Osteocyte (in vitro differentiated cells): ENCODE results near the gene PKNOX2. TPM values are rescaled to one million over a fixed set of nuclear protein-coding genes. Genes with fewer than 3 reads are reported as not detected.

ENCODE experiments used
- DNase-seq: peaks from one replicate; pipeline ENCODE4 v3.0.0; 2021; ENCODE audit warnings: mixed read lengths; ENCODE audit not compliant: unreplicated experiment; ENCODE audit errors: extremely low spot score
- H3K27ac Mint-ChIP-seq: one replicate; pipeline ENCODE4 v1.8.0; 2021; ENCODE audit warnings: mild to moderate bottlenecking, mixed read lengths; ENCODE audit not compliant: unreplicated experiment
- H3K27me3 Mint-ChIP-seq: one replicate; pipeline ENCODE4 v1.8.0; 2021; ENCODE audit warnings: mixed read lengths; ENCODE audit not compliant: unreplicated experiment
- H3K36me3 Mint-ChIP-seq: one replicate; pipeline ENCODE4 v1.8.0; 2021; ENCODE audit warnings: mixed read lengths; ENCODE audit not compliant: unreplicated experiment
- H3K4me1 Mint-ChIP-seq: one replicate; pipeline ENCODE4 v1.8.0; 2021; ENCODE audit warnings: mixed read lengths; ENCODE audit not compliant: unreplicated experiment
- H3K4me3 Mint-ChIP-seq: one replicate; pipeline ENCODE4 v1.8.0; 2021; ENCODE audit warnings: mild to moderate bottlenecking, moderate library complexity, mixed read lengths; ENCODE audit not compliant: unreplicated experiment
- H3K9me3 Mint-ChIP-seq: one replicate; pipeline ENCODE4 v1.8.0; 2021; ENCODE audit warnings: mixed read lengths; ENCODE audit not compliant: unreplicated experiment
- total RNA-seq: library from RNA; stranded (reverse); gene quantifications from 2 replicates; pipeline ENCODE4 v1.2.1, GENCODE V29; 2021
- TF ChIP-seq, protein P1 (sequence below): fragments of 200-600 bp; sonication (generic); IDR thresholded peaks from 2 replicates; pipeline ENCODE4 v1.5.0; 2021; ENCODE audit warnings: antibody characterized with exemption, mild to moderate bottlenecking, moderate library complexity

PKNOX2 gene
- total RNA-seq, 1 donor from 2014 or later = 89.3 TPM

DNA sequence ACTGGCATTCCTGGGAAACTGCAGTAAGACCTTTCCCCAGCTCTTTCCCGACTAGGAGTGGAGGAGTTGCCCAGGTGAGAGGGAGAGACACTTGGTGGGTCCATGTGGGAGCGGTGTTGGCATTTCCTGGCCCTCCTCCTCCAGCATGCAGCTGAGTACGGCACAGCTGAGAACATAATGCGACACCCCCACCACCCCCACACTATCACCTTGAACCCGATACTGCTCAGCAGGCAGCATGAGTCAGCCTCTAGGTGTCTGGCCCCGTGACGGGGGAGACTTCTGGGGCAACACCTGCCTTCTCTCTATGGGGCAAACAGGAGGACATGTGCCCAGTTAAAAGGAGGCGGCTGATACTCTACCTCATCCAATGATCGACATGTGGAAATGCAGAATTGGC is 64.4 kb downstream of the PKNOX2 start:
- peaks cover 31% of the 10 kb centered on the region for H3K36me3 Mint-ChIP-seq
- peaks cover 36% of the 10 kb centered on the region for H3K4me1 Mint-ChIP-seq
- H3K27me3 Mint-ChIP-seq = no peaks in the 10 kb centered on the region
- no peak for DNase-seq
- H3K27ac Mint-ChIP-seq = no peak overlapping the region
- no peaks in the 10 kb centered on the region for H3K9me3 Mint-ChIP-seq
- TF ChIP-seq, protein P1, sequence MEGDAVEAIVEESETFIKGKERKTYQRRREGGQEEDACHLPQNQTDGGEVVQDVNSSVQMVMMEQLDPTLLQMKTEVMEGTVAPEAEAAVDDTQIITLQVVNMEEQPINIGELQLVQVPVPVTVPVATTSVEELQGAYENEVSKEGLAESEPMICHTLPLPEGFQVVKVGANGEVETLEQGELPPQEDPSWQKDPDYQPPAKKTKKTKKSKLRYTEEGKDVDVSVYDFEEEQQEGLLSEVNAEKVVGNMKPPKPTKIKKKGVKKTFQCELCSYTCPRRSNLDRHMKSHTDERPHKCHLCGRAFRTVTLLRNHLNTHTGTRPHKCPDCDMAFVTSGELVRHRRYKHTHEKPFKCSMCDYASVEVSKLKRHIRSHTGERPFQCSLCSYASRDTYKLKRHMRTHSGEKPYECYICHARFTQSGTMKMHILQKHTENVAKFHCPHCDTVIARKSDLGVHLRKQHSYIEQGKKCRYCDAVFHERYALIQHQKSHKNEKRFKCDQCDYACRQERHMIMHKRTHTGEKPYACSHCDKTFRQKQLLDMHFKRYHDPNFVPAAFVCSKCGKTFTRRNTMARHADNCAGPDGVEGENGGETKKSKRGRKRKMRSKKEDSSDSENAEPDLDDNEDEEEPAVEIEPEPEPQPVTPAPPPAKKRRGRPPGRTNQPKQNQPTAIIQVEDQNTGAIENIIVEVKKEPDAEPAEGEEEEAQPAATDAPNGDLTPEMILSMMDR = no peak
- H3K4me3 Mint-ChIP-seq = no peak overlapping the region

GRCh38 chr11:125229916-125230315 is 65.4 kb downstream of the PKNOX2 start:
- TF ChIP-seq, protein P1 = no peak
- DNase-seq = no peak
- peaks cover 31% of the 10 kb centered on the region for H3K36me3 Mint-ChIP-seq
- H3K4me3 Mint-ChIP-seq = no peak overlapping the region
- no peaks in the 10 kb centered on the region for H3K27me3 Mint-ChIP-seq
- H3K4me1 Mint-ChIP-seq = peaks cover 30% of the 10 kb centered on the region
- no peak overlapping the region for H3K27ac Mint-ChIP-seq
- H3K9me3 Mint-ChIP-seq = no peaks in the 10 kb centered on the region

DNA sequence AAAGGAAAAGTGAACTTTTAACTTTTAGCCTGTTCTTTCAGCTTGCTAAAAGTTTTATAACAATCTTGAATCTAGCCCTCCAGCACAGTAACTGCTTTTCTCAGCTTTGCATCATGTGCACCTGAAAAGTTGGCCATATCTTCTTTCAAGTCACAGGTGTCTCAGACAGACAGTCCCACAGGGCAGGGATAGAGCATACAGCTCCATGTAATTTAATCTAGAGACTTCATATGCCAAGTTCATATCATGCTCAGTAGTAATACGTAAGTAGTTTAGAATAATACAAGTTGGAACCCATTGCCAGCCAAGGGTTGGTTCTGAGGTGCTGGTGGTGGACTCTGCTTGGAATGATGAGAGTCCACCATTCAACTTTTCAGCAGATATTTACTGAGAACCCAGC is 68.6 kb downstream of the PKNOX2 start:
- Mint-ChIP-seq H3K4me1 (peaks cover 15% of the 10 kb centered on the region), H3K9me3 (no peaks in the 10 kb centered on the region), H3K36me3 (peaks cover 50% of the 10 kb centered on the region), H3K27ac (no peak overlapping the region), H3K27me3 (no peaks in the 10 kb centered on the region), H3K4me3 (no peak overlapping the region)
- TF ChIP-seq, protein P1 = no peak
- DNase-seq = no peak

- no peaks in the 10 kb centered on the region for H3K27me3 Mint-ChIP-seq
- no peaks in the 10 kb centered on the region for H3K9me3 Mint-ChIP-seq
- TF ChIP-seq, protein P1 = no peak
- H3K4me3 Mint-ChIP-seq = no peak overlapping the region
- no peak overlapping the region for H3K27ac Mint-ChIP-seq
- peaks cover 54% of the 10 kb centered on the region for H3K36me3 Mint-ChIP-seq
- no peak for DNase-seq
- H3K4me1 Mint-ChIP-seq = peaks cover 13% of the 10 kb centered on the region
These were observed 69.3 kb downstream of the PKNOX2 start for GRCh38 chr11:125233736-125234275.

- TF ChIP-seq, protein P1 = no peak
- peaks cover 5% of the 10 kb centered on the region for H3K4me1 Mint-ChIP-seq
- H3K9me3 Mint-ChIP-seq = no peaks in the 10 kb centered on the region
- no peak overlapping the region for H3K27ac Mint-ChIP-seq
- H3K27me3 Mint-ChIP-seq = no peaks in the 10 kb centered on the region
- peaks cover 57% of the 10 kb centered on the region for H3K36me3 Mint-ChIP-seq
- H3K4me3 Mint-ChIP-seq = no peak overlapping the region
- no peak for DNase-seq
These were observed 70.5 kb downstream of the PKNOX2 start for GRCh38 chr11:125235071-125235471.
